Measurements from ENCODE around the gene ANKFN1. TPM values are rescaled to one million over a fixed set of nuclear protein-coding genes. Genes with fewer than 3 reads are reported as not detected.

ANKFN1 gene
- total and polyA plus RNA-seq, 7 donors, result 0.01 to 0.28 (median 0.04) TPM; not detected in 3

DNA sequence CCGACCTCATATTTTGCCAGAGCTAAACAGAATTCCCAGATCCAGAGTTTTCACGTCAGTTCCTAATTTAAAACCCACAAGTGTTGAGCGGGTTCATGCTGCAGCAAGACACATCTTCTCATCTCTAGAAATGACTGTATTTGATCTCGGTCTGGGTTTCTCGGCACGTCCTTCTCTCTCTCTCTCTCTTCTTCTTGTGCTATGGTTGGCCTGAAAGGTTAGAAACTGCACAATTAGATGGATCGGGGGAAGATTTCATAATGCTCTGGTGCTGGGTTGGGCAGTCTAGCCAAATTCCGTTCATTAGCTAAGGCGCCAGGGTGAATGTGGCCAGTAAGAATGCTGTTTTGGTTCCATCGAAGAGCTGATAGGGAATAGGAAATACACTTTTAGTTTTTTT is 281.3 kb downstream of the ANKFN1 start:
- ATAC-seq (no peak), DNase-seq (no peak)
- no peak overlapping the region for H3K27ac ChIP-seq
- no peaks in the 10 kb centered on the region for H3K4me1 ChIP-seq
- 74 to 80% (median 79%) methylated on average over 10 of the region's 10 CpGs for WGBS, 3 donors
- no peaks in the 10 kb centered on the region for H3K9me3 ChIP-seq
- H3K27me3 ChIP-seq (ENCODE audit: insufficient read depth in 3 of 3, low read length in 2 of 3), result no peaks in the 10 kb centered on the region
- intact Hi-C loops (cut with DNase I), result no loop called here
- no peak overlapping the region for H3K4me3 ChIP-seq
- TF ChIP-seq CTCF (IDR thresholded peaks at IDR 0.05), result no peak
- no peaks in the 10 kb centered on the region for H3K36me3 ChIP-seq (ENCODE audit: insufficient read depth in 1 of 2, low read depth in 1 of 2)

- 95 to 97% (median 95%) methylated on average over 4 of the region's 4 CpGs for WGBS, 3 donors
- intact Hi-C loops (cut with DNase I), result no loop called here
- Histone ChIP-seq H3K4me3 (no peak overlapping the region), H3K27me3 (ENCODE audit: insufficient read depth in 3 of 3, low read length in 2 of 3) (no peaks in the 10 kb centered on the region), H3K27ac (no peak overlapping the region), H3K9me3 (no peaks in the 10 kb centered on the region), H3K4me1 (no peaks in the 10 kb centered on the region), H3K36me3 (ENCODE audit: insufficient read depth in 1 of 2, low read depth in 1 of 2) (no peaks in the 10 kb centered on the region)
- DNase-seq (no peak), ATAC-seq (no peak)
- TF ChIP-seq CTCF (IDR thresholded peaks at IDR 0.05), result no peak
Measured at GRCh38 chr17:56436142-56436541, 282.9 kb downstream of the ANKFN1 start.

- Histone ChIP-seq H3K4me3 (no peak overlapping the region), H3K9me3 (no peaks in the 10 kb centered on the region), H3K27me3 (ENCODE audit: insufficient read depth in 3 of 3, low read length in 2 of 3) (no peaks in the 10 kb centered on the region), H3K27ac (no peak overlapping the region), H3K4me1 (no peaks in the 10 kb centered on the region), H3K36me3 (ENCODE audit: insufficient read depth in 1 of 2, low read depth in 1 of 2) (no peaks in the 10 kb centered on the region)
- intact Hi-C loops (cut with DNase I), result no loop called here
- WGBS, 3 donors, result 32 to 39% (median 38%) methylated on average over 2 of the region's 2 CpGs
- DNase-seq (no peak), ATAC-seq (no peak)
- no peak for TF ChIP-seq CTCF (IDR thresholded peaks at IDR 0.05)
Measured at GRCh38 chr17:56440419-56440818, 287.1 kb downstream of the ANKFN1 start.

DNA sequence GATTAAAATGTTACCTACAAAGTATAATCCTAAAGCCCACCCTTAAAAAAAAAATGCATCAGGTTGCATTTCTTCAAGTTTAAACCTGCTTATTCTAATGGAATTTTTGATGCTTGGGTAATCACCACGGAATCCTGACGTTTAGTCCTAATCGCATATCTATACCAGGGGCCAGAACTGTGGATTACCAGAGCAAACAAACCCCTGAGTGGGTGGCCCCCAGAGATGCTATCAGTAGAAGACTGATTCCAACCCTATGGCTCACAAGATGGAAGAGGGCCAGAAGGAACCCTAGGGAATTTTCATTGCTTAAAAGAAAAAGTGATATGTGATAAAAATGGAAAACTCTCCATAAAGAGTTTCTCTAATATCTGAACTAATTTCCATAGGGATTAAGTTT is 288.0 kb downstream of the ANKFN1 start:
- WGBS, 3 donors, result 17 to 33% (median 30%) methylated on average over 3 of the region's 3 CpGs
- ATAC-seq (no peak), DNase-seq (no peak)
- Histone ChIP-seq H3K36me3 (ENCODE audit: insufficient read depth in 1 of 2, low read depth in 1 of 2) (no peaks in the 10 kb centered on the region), H3K27ac (no peak overlapping the region), H3K4me3 (no peak overlapping the region), H3K27me3 (ENCODE audit: insufficient read depth in 3 of 3, low read length in 2 of 3) (no peaks in the 10 kb centered on the region), H3K4me1 (no peaks in the 10 kb centered on the region), H3K9me3 (no peaks in the 10 kb centered on the region)
- TF ChIP-seq CTCF (IDR thresholded peaks at IDR 0.05), result no peak
- intact Hi-C loops (cut with DNase I), result no loop called here

DNA sequence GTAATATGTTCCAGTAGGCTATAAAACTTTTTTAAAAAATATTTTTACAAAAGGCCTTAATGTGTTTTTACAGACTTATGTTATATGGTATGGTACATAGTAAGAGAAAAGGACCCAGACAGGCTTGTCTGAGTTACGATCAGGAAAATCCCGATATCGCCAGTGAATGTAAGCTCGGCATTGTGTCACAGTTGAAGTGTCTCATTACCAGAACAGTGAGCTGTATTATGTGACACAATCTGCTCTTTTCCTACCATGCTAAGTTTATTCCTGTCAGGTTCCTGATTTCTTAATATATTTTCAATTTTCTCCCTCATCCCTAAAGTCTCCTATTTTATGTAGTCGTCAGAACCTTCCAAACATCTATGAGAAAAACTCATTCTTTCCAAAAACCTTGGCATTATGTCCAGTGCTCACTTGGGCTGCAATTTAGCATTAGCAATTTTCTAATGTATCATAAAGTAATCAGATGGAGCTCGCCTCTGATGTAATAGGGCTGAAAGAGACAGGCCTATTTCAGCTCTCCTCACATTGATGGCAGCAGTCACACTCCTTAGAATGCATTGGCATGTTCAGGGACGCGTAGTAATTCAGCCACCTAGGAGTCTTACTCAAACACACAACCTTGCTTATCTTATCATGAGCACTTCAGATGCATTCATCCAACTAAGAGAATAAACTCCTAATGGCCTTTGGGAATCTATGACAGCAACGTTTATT is 292.6 kb downstream of the ANKFN1 start:
- 63 to 76% (median 74%) methylated on average over 9 of the region's 9 CpGs for WGBS, 3 donors
- no peaks in the 10 kb centered on the region for H3K9me3 ChIP-seq
- intact Hi-C loops (cut with DNase I), result no loop called here
- H3K4me1 ChIP-seq, result no peaks in the 10 kb centered on the region
- DNase-seq (no peak), ATAC-seq (no peak)
- H3K4me3 ChIP-seq, result no peak overlapping the region
- no peak overlapping the region for H3K27ac ChIP-seq
- H3K27me3 ChIP-seq (ENCODE audit: insufficient read depth in 3 of 3, low read length in 2 of 3), result no peaks in the 10 kb centered on the region
- no peak for TF ChIP-seq CTCF (IDR thresholded peaks at IDR 0.05)
- H3K36me3 ChIP-seq (ENCODE audit: insufficient read depth in 1 of 2, low read depth in 1 of 2), result no peaks in the 10 kb centered on the region
